ENCODE results near the gene LMNB1.
"Not testable (repeated sequence)": the region's sequence is repeated elsewhere in the genome, so short reads cannot be mapped to it uniquely, and the experiment has no call there.

The LMNB1 gene

GRCh38 chr5:126830061-126830460 lies 53.1 kb downstream of the LMNB1 start:
- DNase-seq, result no peak

- DNase-seq, result no peak
These were observed 54.2 kb downstream of the LMNB1 start for GRCh38 chr5:126831156-126831555.

DNA sequence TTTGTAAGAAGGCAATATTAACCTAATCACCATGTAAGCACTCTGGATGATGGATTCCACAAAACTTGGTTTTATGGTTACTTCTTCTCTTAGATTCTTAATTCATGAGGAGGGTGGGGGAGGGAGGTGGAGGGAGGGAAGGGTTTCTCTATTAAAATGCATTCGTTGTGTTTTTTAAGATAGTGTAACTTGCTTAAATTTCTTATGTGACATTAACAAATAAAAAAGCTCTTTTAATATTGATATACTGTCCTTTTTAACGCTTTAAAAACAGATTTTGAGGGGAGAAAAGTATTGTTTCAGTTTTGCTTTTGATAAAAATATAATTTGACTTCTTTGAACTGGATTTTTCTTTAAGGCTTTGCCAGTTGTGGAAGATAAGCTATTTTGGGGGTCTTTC lies 59.8 kb downstream of the LMNB1 start:
- DNase-seq, result no peak

GRCh38 chr5:126837242-126837641 lies 60.3 kb downstream of the LMNB1 start:
- no peak for DNase-seq

DNA sequence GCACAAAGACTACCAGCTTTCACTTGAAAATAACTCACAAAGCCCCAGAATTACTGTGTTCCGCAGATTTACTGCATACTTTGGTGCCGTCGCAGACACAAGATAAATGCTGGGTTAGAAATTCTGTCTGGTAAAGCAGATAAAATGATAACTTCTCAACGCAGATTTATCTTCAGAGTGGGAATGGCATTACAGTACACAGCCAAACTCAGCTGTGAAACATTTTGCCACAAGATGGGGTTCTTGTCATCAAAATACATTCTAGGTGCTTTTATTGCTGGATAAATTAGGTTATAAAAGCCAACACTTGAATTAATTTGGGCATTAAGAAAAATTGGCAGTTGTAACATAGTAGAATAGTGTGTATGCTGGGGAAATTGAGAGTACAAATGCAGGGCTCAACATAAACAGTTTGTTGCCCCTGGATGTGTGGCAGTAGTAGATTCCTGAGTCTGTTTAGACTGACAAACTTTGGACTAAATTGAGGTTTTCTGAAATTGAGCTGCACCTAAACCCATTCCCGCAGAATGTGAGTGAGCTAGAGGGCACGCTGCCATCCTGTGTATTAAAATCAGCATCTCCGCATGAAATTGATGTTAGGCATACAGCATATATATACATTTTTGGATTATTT lies 61.1 kb downstream of the LMNB1 start:
- DNase-seq, result no peak

DNA sequence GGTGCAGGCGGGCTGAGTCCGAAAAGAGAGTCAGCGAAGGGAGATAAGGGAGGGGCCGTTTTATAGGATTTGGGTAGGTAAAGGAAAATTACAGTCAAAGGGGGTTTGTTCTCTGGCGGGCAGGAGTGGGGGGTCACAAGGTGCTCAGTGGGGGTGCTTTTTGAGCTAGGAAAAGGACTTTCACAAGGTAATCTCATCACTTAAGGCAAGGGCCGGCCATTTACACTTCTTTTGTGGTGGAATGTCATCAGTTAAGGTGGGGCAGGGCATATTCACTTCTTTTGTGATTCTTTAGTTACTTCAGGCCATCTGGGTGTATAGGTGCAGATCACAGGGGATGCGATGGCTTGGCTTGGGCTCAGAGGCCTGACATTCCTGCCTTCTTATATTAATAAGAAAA lies 62.5 kb downstream of the LMNB1 start:
- not testable (repeated sequence) for DNase-seq

GRCh38 chr5:126843375-126843774 lies 66.4 kb downstream of the LMNB1 start:
- not testable (repeated sequence) for DNase-seq

- DNase-seq, result peak; percentile 71
These were observed 68.6 kb downstream of the LMNB1 start for GRCh38 chr5:126845470-126846070.

- no peak for DNase-seq
These were observed 69.4 kb downstream of the LMNB1 start for GRCh38 chr5:126846344-126846743.

GRCh38 chr5:126846744-126847455 lies 70.0 kb downstream of the LMNB1 start:
- no peak for DNase-seq

GRCh38 chr5:126847456-126847820 lies 70.5 kb downstream of the LMNB1 start:
- DNase-seq, result no peak

GRCh38 chr5:126847826-126848251 lies 70.9 kb downstream of the LMNB1 start:
- DNase-seq, result no peak

DNA sequence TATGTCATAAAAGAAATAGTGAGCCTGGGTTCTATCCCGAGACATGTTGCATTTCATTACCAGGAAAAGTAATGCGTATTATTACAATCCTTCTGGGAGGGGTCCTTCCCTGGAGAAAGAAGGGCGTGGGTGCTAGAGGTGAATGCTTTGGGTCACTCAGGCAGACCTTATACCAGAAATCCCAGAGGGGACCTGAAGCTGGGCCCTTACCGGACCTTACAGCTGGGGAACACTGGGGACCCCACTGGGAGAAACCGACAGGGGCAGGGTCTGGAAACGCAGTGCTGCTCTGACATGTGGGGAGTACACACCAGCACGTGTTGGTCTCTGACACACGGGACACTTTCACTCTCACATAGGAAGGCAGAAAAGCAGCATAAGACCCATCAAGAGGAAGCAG lies 71.3 kb downstream of the LMNB1 start:
- no peak for DNase-seq

GRCh38 chr5:126849101-126849678 lies 72.3 kb downstream of the LMNB1 start:
- DNase-seq, result no peak

- DNase-seq, result no peak
These were observed 74.6 kb downstream of the LMNB1 start for GRCh38 chr5:126851501-126852011.

DNA sequence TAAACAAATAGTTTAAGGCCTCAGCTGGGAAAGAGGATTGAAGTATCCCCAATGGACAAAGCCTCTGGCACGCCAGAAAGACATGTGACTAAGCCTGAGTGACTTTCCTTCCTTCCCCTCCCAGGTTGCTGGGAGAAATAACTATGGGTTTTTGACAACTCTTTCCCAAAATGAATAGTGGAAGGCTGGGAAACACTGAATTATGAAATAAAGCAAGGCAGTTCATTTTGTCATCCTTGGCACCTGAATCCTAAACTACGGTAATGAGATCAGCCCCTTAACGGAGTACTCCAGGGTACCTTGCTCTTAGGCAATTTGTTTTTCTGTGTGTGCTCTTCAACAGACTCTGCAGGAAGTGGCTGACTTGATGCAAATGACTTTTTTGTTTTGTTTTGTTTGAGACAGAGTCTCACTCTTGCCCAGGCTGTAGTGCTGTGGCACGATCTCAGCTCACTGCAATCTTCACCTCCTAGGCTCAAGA lies 75.2 kb downstream of the LMNB1 start:
- no peak for DNase-seq

DNA sequence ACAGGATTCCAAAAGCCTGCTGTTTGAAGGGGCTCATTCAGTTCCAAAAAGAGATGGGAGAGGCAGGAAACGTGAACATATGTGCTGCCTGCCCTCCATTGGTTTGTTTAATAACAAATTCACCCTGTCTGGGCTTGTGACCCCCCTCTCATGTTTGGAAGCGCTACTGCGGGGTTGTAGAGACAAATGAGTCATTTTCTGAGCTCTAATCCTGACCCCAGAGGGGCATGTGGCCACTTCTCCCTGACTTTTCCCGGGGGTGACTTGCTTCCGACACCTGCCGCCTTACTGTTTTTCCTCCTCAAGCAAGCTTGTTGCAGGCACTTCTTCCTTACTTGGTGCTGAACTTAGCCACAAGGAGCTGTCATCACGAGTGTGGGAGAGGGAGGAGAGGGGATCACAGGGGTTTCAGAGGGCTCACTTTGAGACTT lies 75.9 kb downstream of the LMNB1 start:
- no peak for DNase-seq

DNA sequence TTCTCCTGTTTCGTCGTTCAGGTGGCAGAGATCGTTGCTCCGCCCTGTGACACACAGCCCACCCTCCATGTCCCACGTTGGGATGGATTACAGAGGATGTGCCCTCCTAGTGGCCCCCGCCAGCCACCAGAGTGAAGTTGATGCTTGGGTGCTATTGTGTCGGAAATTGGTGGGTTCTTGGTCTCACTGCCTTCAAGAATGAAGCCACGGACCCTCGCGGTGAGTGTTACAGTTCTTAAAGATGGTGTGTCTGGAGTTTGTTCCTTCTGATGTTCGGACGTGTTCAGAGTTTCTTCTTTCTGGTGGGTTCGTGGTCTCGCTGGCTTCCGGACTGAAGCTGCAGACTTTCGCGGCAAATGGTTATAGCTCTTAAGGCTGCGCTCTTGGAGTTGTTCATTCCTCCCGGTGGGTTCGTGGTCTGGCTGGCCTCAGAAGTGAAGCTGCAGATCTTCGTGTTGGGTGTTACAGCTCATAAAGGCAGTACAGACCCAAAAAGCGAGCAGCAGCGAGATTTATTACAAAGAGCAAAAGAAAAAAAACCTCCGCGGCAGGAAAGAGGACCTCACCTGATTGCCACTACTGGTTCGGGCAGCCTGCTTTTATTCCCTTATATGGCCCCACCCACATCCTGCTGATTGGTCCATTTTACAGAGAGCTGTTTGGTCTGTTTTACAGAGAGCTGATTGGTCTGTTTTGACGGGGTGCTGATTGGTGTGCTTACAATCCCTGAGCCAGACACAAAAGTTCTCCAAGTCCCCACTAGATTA lies 76.8 kb downstream of the LMNB1 start:
- not testable (repeated sequence) for DNase-seq

DNA sequence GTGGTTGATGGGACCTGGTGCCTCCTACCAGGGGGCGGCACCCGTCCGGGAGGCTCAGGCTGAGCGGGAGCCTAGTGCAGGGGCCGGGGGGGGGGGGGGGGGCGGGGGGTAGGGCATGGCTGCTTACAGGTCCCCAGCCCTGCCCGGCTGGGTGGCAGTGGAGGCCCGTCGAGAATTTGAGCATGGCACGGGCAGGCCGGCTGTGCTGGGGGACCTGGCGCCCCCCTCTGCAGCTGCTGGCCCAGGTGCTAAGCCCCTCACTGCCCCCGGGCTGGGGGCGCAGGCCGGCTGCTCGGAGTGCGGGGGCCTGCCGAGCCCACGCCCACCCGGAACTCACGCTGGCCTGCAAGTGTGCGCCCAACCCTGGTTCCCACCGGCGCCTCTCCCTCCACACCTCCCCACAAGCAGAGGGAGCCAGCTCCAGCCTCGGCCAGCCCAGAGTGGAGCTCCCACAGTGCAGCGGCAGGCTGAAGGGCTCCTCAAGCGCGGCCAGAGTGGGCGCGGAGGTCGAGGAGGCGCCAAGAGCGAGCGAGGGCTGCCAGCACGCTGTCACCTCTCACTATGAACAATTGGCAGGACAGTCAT lies 77.7 kb downstream of the LMNB1 start:
- DNase-seq, result no peak

DNA sequence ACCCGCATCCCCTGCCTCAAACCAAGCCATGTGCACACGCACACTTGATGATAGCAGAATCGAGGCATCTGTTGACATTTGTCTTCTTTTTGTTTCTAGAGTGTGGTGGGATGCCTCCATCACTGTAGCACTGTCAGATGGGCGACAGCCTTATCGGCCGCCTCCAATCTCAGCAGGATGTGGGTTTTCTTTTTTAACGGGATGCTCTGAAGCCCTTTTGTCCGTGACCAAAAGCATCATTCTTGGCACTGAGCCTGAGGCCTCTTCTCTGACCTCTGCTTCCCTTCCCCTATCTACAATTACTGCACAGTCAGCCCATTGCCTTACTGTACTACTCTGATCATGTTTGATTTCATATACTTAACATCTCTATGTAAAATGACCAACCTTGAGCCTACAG lies 78.3 kb downstream of the LMNB1 start:
- DNase-seq, result no peak

DNA sequence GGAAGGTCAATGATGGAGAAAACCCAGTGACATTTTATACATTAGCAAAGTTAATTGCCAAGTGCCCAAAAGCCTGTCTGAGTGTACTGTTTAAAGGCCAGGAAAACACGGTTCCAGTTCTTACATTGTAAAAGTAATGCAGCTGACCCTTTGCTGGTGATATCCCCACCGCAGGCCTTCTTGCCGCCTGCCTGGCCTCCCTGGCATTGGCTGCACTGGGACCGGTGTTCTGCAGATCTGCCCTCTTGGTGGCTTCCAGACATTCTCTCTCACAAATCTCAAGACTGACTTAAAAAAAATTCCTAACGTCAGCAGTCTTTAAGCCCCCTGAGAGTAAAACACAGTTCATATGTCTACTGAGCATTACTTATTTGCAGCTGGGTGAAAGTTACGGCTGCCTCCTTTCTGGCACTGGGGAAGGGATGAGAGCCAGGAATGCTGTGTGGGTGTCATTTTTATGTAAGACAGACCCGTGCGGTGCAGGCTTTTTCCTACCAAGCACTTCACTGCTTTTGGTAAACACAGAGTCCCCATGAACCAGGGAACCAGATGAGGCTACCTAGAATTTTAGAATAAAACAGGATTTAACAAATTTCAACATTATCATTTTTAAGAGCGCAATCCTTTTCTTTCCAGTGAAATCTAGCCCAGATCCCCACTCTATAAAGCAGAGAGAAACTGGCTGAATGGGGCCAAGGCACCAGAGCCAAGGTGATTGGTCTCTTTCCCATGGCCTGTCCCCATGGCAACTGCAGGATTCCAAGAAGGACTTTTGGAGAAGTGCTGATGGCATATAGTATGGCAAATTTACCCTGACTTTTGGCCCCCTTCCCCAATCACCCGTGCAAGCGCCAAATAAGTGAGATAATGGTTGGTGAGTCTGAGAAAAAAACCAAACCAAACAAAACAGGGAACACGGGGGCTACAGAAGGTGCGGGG lies 80.8 kb downstream of the LMNB1 start:
- DNase-seq, result no peak
